GM12864 (cell line): ENCODE data around the gene DNASE1L3.
A peak's percentile ranks its signal among the peaks of the same experiment; 100 is the strongest.

ENCODE experiments used
- DNase-seq: peaks from one replicate; pipeline ENCODE4 v3.0.0-alpha.2; 2011; ENCODE audit warnings: low read depth
- H3K4me3 ChIP-seq: 2 replicates; pipeline ENCODE4 v1.5.1; 2011; ENCODE audit warnings: mild to moderate bottlenecking, low read depth, low read length, control low read depth
- TF ChIP-seq, protein P1 (sequence below): IDR thresholded peaks from 2 replicates; pipeline ENCODE4 v1.5.1; 2011; ENCODE audit warnings: low read depth, mild to moderate bottlenecking, moderate library complexity, low read length, control low read depth, inconsistent platforms; ENCODE audit errors: missing control alignments

DNASE1L3 gene

DNA sequence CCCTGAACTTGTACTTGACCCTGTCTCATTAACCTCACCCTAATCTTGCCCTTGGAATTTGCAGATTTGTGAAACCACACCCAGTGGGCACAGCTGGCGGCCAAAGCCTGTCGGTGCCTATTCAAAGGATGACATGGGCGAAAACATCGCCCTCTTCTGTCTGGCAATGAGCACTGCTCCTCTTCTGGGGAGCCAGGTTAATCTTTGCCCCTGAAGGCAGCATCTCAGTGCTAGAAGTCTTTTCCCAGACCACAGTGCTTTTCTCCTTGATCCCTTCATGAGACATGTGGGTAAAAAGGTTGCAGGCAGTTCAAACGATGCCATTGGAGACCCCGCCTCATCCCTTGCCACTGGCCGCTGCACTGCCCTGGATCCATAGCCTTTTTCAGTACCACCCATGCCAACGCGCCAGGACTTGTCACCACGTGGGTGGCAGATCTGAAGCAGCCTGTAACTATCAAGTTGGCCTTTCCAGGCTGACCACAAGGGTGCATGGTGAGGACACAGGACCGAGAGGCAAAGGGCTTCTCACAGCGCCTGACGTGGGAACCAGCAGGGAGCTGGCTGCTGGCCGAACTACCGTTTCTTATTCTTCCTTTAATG lies 6.5 kb upstream of the DNASE1L3 start:
- no peak for DNase-seq
- TF ChIP-seq, protein P1, sequence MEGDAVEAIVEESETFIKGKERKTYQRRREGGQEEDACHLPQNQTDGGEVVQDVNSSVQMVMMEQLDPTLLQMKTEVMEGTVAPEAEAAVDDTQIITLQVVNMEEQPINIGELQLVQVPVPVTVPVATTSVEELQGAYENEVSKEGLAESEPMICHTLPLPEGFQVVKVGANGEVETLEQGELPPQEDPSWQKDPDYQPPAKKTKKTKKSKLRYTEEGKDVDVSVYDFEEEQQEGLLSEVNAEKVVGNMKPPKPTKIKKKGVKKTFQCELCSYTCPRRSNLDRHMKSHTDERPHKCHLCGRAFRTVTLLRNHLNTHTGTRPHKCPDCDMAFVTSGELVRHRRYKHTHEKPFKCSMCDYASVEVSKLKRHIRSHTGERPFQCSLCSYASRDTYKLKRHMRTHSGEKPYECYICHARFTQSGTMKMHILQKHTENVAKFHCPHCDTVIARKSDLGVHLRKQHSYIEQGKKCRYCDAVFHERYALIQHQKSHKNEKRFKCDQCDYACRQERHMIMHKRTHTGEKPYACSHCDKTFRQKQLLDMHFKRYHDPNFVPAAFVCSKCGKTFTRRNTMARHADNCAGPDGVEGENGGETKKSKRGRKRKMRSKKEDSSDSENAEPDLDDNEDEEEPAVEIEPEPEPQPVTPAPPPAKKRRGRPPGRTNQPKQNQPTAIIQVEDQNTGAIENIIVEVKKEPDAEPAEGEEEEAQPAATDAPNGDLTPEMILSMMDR = peak; percentile 93
- H3K4me3 ChIP-seq = no peak overlapping the region

DNA sequence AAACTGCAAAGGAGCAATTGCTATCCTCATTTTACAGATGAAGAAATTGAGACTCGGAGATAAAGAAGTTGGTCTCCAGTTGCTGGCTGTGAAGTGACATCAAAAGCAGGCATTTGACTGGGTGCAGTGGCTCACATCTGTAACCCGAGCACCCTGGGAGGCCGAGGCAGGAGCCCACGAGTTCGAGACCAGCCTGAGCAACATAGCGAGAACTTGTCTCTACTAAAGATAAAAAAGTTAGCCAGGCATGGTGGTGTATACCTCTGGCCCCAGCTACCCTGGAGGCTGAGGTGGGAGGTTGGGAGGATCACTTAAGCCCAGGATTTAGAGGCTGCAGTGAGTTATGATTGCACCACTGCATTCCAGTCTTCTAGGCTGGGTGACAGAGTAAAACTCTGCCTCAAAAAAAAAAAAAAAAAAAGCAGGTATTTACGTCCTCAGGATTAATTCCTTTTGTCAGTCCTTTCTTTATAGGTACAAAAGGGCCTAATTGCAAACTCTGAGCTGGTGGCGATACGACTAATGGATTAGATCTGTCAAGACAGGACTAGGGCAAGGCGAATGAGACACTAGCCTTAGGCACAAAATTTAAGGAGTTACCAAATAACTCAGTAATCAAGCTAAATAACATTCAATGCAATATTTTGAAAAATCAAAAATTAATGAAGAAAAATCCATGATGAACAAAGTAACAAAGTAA lies 5.9 kb upstream of the DNASE1L3 start:
- no peak for DNase-seq
- H3K4me3 ChIP-seq = no peak overlapping the region
- TF ChIP-seq, protein P1 = no peak

DNA sequence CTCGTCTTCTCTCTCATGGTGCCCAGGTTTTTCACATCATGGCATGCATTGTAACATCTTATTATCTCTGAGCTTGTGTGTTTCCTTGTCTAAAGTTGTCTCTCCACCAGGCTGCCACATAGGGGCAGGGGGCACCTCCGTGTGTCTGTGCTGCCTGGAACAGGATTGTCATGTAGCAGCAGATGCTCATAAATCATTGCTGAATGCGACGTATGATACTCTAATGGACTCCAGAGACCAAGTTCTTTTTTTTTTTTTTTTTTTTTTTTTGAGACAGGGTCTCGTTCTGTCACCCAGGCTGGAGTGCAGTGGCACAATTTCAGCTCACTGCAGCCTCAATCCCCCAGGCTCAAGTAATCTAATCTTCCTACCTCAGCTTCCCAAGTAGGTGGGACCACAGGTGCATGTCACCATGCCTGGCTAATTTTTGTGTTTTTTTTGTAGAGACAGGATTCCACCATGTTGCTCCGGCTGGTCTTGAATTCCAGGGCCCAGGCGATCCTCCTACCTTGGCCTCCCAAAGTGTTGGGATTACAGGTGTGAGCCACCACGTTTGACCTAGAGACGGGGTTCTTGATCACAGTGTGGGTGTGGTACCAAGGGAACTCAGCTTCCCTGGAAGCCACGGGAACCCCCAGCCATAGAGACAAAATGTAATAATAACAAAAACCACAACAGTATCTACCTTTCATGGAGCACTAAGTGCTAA lies 4.7 kb upstream of the DNASE1L3 start:
- DNase-seq = no peak
- TF ChIP-seq, protein P1 = no peak
- H3K4me3 ChIP-seq = no peak overlapping the region

DNA sequence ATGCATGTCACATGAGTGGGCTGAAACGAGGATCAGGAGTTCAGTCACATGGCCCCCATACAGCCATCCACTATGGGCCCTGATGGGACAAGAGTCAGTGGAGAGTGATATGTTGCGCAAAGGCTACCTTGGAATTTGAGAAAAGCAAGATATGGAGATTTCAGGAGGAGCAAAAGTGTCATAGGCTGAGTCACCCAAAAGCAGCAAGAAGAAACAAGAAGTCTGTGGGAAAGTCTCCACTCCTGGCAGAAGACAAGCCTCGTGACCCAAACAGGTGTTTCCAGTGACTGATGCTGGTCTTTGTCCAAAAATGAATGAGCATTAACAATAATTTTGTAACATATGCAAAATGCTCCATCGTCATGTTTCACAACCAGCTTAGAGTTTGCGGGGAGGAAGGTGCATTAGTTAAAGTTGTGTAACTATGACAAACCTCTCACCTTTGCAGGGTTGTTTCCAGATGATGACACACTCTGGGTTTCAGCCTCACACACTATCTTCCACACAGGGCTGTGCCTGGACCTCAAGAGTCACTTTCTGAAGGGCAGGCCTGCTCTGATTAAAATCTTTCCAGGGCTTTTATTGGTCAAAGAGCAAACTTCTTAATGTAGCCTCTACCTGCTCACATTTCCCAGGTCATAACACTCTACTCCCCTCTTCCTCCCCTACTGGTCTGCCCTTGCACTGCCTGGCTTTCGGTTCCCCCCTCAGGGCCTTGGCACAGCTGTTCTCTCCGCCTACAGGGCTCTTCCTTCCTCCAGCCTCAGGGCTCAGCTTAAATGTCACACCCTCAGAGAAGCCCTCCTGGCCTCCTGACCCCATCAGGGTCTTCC lies 3.9 kb upstream of the DNASE1L3 start:
- DNase-seq = peak; percentile 72
- H3K4me3 ChIP-seq = no peak overlapping the region
- TF ChIP-seq, protein P1 = peak; percentile 67

DNA sequence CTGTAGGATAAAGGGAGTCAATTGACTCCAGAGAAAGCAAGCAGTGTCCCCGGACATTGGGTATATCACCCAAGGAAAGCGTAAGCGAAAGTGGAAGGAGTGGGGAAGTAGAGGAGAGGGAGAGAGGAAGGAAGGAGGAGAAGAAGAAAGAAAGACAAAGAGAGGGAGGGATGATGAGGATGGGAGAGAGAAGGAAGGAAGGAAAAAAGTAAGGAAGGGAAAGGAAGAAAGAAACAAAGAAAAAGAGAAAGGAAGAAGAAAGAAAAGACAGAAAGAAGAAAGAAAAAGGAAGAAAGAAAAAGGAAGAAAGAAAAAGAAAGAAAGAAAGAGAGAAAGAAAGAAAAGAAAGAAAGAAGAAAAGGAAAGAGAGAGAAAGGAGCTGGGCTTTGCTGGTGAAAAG lies 839 bp downstream of the DNASE1L3 start:
- DNase-seq = no peak
- H3K4me3 ChIP-seq = no peak overlapping the region
- TF ChIP-seq, protein P1 = no peak

DNA sequence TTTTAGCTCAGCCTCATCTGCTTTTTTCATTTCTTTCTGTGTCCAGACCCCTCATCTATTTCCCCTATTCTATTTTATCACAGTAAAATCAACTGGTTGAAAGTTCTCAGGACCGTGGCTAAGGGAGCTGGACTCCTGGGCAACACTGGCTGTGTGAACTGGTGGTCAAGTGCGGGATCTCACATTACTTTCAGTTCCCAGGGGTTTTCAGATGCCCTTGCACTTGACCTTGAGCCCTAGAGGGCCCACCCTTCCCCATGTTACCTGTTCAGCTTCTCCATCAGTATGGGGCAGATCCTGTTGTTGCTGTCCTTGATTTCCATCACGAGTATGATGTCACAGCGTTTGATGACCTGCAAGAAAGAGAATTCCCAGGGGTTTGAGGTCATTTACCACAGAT lies 2.8 kb downstream of the DNASE1L3 start:
- H3K4me3 ChIP-seq = no peak overlapping the region
- no peak for DNase-seq
- TF ChIP-seq, protein P1 = no peak
